ENCODE measurements around the gene FN3KRP.

FN3KRP gene

DNA sequence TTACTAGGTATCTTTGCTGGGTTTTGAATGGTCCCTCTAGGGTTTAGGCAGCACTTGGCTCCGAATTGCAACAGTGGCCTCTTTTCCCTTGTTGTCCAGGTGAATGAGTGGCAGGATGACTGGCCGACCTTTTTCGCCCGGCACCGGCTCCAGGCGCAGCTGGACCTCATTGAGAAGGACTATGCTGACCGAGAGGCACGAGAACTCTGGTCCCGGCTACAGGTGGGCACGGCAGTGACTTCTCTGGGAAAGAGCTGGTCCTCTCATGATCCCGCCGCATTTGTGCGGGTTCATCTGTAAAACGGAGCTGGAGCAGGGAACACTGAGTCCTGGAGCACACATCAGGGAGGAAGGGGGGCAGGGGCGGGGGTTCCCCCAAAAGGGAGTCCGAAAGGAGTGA, 32.2 kb downstream of the FN3KRP start:
- H3K27me3 ChIP-seq (ENCODE audit: control insufficient read depth, insufficient read depth, low read length), result no peaks in the 10 kb centered on the region
- no peak overlapping the region for H3K27ac ChIP-seq (ENCODE audit: low read length)
- H3K4me3 ChIP-seq (ENCODE audit: low read length), result no peak overlapping the region
- WGBS (ENCODE audit: insufficient coverage, insufficient read length), result no CpG with 5 or more reads among the region's 16 CpGs
- no peaks in the 10 kb centered on the region for H3K4me1 ChIP-seq (ENCODE audit: control insufficient read depth, insufficient read depth, low read length)
- DNase-seq (ENCODE audit: low read depth, low spot score), result no peak
- H3K36me3 ChIP-seq (ENCODE audit: control insufficient read depth, insufficient read depth, low read length), result no peaks in the 10 kb centered on the region; the same call in 1 of the 2 replicates
- H3K9me3 ChIP-seq (ENCODE audit: control insufficient read depth, insufficient read depth, low read length), result no peaks in the 10 kb centered on the region

GRCh38 chr17:82750241-82750908, 33.9 kb downstream of the FN3KRP start:
- no CpG with 5 or more reads among the region's 40 CpGs for WGBS (ENCODE audit: insufficient coverage, insufficient read length)
- H3K27me3 ChIP-seq (ENCODE audit: control insufficient read depth, insufficient read depth, low read length), result no peaks in the 10 kb centered on the region
- no peaks in the 10 kb centered on the region for H3K9me3 ChIP-seq (ENCODE audit: control insufficient read depth, insufficient read depth, low read length)
- no peaks in the 10 kb centered on the region; the same call in 1 of the 2 replicates for H3K36me3 ChIP-seq (ENCODE audit: control insufficient read depth, insufficient read depth, low read length)
- no peak overlapping the region for H3K27ac ChIP-seq (ENCODE audit: low read length)
- no peak for DNase-seq (ENCODE audit: low read depth, low spot score)
- H3K4me3 ChIP-seq (ENCODE audit: low read length), result no peak overlapping the region
- H3K4me1 ChIP-seq (ENCODE audit: control insufficient read depth, insufficient read depth, low read length), result peaks cover 2% of the 10 kb centered on the region; the same call in 1 of the 2 replicates

- Histone ChIP-seq H3K4me3 (ENCODE audit: low read length) (peak overlapping the region; percentile 61; the same call in 1 of the 2 replicates), H3K4me1 (ENCODE audit: control insufficient read depth, insufficient read depth, low read length) (peaks cover 5% of the 10 kb centered on the region; the same call in 1 of the 2 replicates), H3K27me3 (ENCODE audit: control insufficient read depth, insufficient read depth, low read length) (no peaks in the 10 kb centered on the region), H3K36me3 (ENCODE audit: control insufficient read depth, insufficient read depth, low read length) (no peaks in the 10 kb centered on the region; the same call in 1 of the 2 replicates), H3K27ac (ENCODE audit: low read length) (no peak overlapping the region), H3K9me3 (ENCODE audit: control insufficient read depth, insufficient read depth, low read length) (no peaks in the 10 kb centered on the region)
- no CpG with 5 or more reads among the region's 56 CpGs for WGBS (ENCODE audit: insufficient coverage, insufficient read length)
- no peak for DNase-seq (ENCODE audit: low read depth, low spot score)
Observed at GRCh38 chr17:82751171-82751570, 34.7 kb downstream of the FN3KRP start.

GRCh38 chr17:82751571-82752370, 35.3 kb downstream of the FN3KRP start, which contains the start of gene TBCD:
TSS of gene TBCD (plus strand) at chr17:82752065. CDS start at chr17:82752194, 129 bp downstream.
- DNase-seq (ENCODE audit: low read depth, low spot score), result no peak
- Histone ChIP-seq H3K36me3 (ENCODE audit: control insufficient read depth, insufficient read depth, low read length) (no peaks in the 10 kb centered on the region; the same call in 1 of the 2 replicates), H3K4me3 (ENCODE audit: low read length) (peak within 1 kb of the TSS; percentile 93), H3K27ac (ENCODE audit: low read length) (no peak within 1 kb of the TSS), H3K4me1 (ENCODE audit: control insufficient read depth, insufficient read depth, low read length) (peaks cover 5% of the 10 kb centered on the region; the same call in 1 of the 2 replicates), H3K27me3 (ENCODE audit: control insufficient read depth, insufficient read depth, low read length) (no peaks in the 10 kb centered on the region), H3K9me3 (ENCODE audit: control insufficient read depth, insufficient read depth, low read length) (no peaks in the 10 kb centered on the region)
- WGBS (ENCODE audit: insufficient coverage, insufficient read length), result no CpG with 5 or more reads among the region's 114 CpGs

- no peak overlapping the region for H3K27ac ChIP-seq (ENCODE audit: low read length)
- no peak for DNase-seq (ENCODE audit: low read depth, low spot score)
Observed at GRCh38 chr17:82752371-82753200, 36.1 kb downstream of the FN3KRP start.

GRCh38 chr17:82753201-82753464, 36.6 kb downstream of the FN3KRP start:
- no peak overlapping the region for H3K27ac ChIP-seq (ENCODE audit: low read length)
- WGBS (ENCODE audit: insufficient coverage, insufficient read length), result no CpG with 5 or more reads among the region's 8 CpGs
- H3K9me3 ChIP-seq (ENCODE audit: control insufficient read depth, insufficient read depth, low read length), result no peaks in the 10 kb centered on the region
- H3K36me3 ChIP-seq (ENCODE audit: control insufficient read depth, insufficient read depth, low read length), result no peaks in the 10 kb centered on the region; the same call in 1 of the 2 replicates
- peak overlapping the region; percentile 93; the same call in 1 of the 2 replicates for H3K4me3 ChIP-seq (ENCODE audit: low read length)
- no peak for DNase-seq (ENCODE audit: low read depth, low spot score)
- H3K4me1 ChIP-seq (ENCODE audit: control insufficient read depth, insufficient read depth, low read length), result peaks cover 5% of the 10 kb centered on the region; the same call in 1 of the 2 replicates
- H3K27me3 ChIP-seq (ENCODE audit: control insufficient read depth, insufficient read depth, low read length), result no peaks in the 10 kb centered on the region

More at GRCh38 chr17:82752371-82753200, 36.1 kb downstream of the FN3KRP start:
- H3K36me3 ChIP-seq (ENCODE audit: control insufficient read depth, insufficient read depth, low read length), result no peaks in the 10 kb centered on the region; the same call in 1 of the 2 replicates
- peaks cover 5% of the 10 kb centered on the region; the same call in 1 of the 2 replicates for H3K4me1 ChIP-seq (ENCODE audit: control insufficient read depth, insufficient read depth, low read length)
- no peaks in the 10 kb centered on the region for H3K27me3 ChIP-seq (ENCODE audit: control insufficient read depth, insufficient read depth, low read length)
- no peaks in the 10 kb centered on the region for H3K9me3 ChIP-seq (ENCODE audit: control insufficient read depth, insufficient read depth, low read length)
- H3K4me3 ChIP-seq (ENCODE audit: low read length), result peak overlapping the region; percentile 93
- no CpG with 5 or more reads among the region's 72 CpGs for WGBS (ENCODE audit: insufficient coverage, insufficient read length)

GRCh38 chr17:82754297-82755208, 38.0 kb downstream of the FN3KRP start:
- H3K9me3 ChIP-seq (ENCODE audit: control insufficient read depth, insufficient read depth, low read length), result no peaks in the 10 kb centered on the region
- WGBS (ENCODE audit: insufficient coverage, insufficient read length), result no CpG with 5 or more reads among the region's 19 CpGs
- H3K4me3 ChIP-seq (ENCODE audit: low read length), result no peak overlapping the region
- 0 out of 2 replicates have a peak, but pooled peaks cover 2% of the 10 kb centered on the region for H3K36me3 ChIP-seq (ENCODE audit: control insufficient read depth, insufficient read depth, low read length)
- H3K27ac ChIP-seq (ENCODE audit: low read length), result no peak overlapping the region
- H3K4me1 ChIP-seq (ENCODE audit: control insufficient read depth, insufficient read depth, low read length), result peaks cover 5% of the 10 kb centered on the region; the same call in 1 of the 2 replicates
- no peaks in the 10 kb centered on the region for H3K27me3 ChIP-seq (ENCODE audit: control insufficient read depth, insufficient read depth, low read length)
- DNase-seq (ENCODE audit: low read depth, low spot score), result no peak

GRCh38 chr17:82756166-82756565, 39.7 kb downstream of the FN3KRP start:
- no peak for DNase-seq (ENCODE audit: low read depth, low spot score)
- H3K36me3 ChIP-seq (ENCODE audit: control insufficient read depth, insufficient read depth, low read length), result 0 out of 2 replicates have a peak, but pooled peaks cover 2% of the 10 kb centered on the region
- no peak overlapping the region for H3K4me3 ChIP-seq (ENCODE audit: low read length)
- no CpG with 5 or more reads among the region's 7 CpGs for WGBS (ENCODE audit: insufficient coverage, insufficient read length)
- no peaks in the 10 kb centered on the region for H3K27me3 ChIP-seq (ENCODE audit: control insufficient read depth, insufficient read depth, low read length)
- no peak overlapping the region for H3K27ac ChIP-seq (ENCODE audit: low read length)
- no peaks in the 10 kb centered on the region for H3K9me3 ChIP-seq (ENCODE audit: control insufficient read depth, insufficient read depth, low read length)
- peaks cover 5% of the 10 kb centered on the region; the same call in 1 of the 2 replicates for H3K4me1 ChIP-seq (ENCODE audit: control insufficient read depth, insufficient read depth, low read length)

- Histone ChIP-seq H3K27me3 (ENCODE audit: control insufficient read depth, insufficient read depth, low read length) (no peaks in the 10 kb centered on the region), H3K27ac (ENCODE audit: low read length) (no peak overlapping the region), H3K9me3 (ENCODE audit: control insufficient read depth, insufficient read depth, low read length) (no peaks in the 10 kb centered on the region), H3K4me3 (ENCODE audit: low read length) (no peak overlapping the region), H3K36me3 (ENCODE audit: control insufficient read depth, insufficient read depth, low read length) (peaks cover 19% of the 10 kb centered on the region), H3K4me1 (ENCODE audit: control insufficient read depth, insufficient read depth, low read length) (no peaks in the 10 kb centered on the region)
- WGBS (ENCODE audit: insufficient coverage, insufficient read length), result no CpG with 5 or more reads among the region's 13 CpGs
- no peak for DNase-seq (ENCODE audit: low read depth, low spot score)
Observed at GRCh38 chr17:82765371-82765770, 48.9 kb downstream of the FN3KRP start.
